HEK293T (cell line): ENCODE results near the gene RNF222.

Source experiments
- FOXM1 ChIP-seq: fragments of 450-650 bp; IDR thresholded peaks from 2 replicates; pipeline ENCODE4 v1.6.1; 2017; ENCODE audit warnings: mild to moderate bottlenecking, borderline replicate concordance
- SP1 ChIP-seq: fragments of 450-650 bp; IDR thresholded peaks from 2 replicates; pipeline ENCODE4 v1.6.1; 2017
- TARDBP ChIP-seq: fragments of 450-650 bp; IDR thresholded peaks from 2 replicates; pipeline ENCODE4 v1.6.1; 2016
- ZNF384 ChIP-seq: fragments of 450-650 bp; IDR thresholded peaks from 2 replicates; pipeline ENCODE4 v1.6.1; 2016

GRCh38 chr17:8409966-8410882, 12.6 kb upstream of the RNF222 start:
- TF ChIP-seq TARDBP (no peak), SP1 (no peak), FOXM1 (no peak), ZNF384 (no peak)
